K562 (cell line): ENCODE data around the gene GPS2. TPM values are rescaled to one million over a fixed set of nuclear protein-coding genes. Genes with fewer than 3 reads are reported as not detected.

ENCODE experiments used
- ATF4 ChIP-seq: fragments of 450-650 bp; formaldehyde crosslinking; IDR thresholded peaks from 2 replicates; pipeline ENCODE4 v1.4.0; 2022; ENCODE audit warnings: mild to moderate bottlenecking, moderate library complexity
- CBX3 ChIP-seq, 2 experiments: IDR thresholded peaks; 1 replicate in 1 of 2; 2 replicates in 1 of 2; pipeline ENCODE4 v1.6.1; 2012; ENCODE audit warnings: inconsistent platforms in 2 of 2, low read length in 2 of 2, borderline replicate concordance in 1 of 2, control low read depth in 1 of 2
- ETV1 ChIP-seq: fragments of 450-650 bp; conservative IDR thresholded peaks from 2 replicates; pipeline ENCODE4 v1.6.1; 2016; ENCODE audit warnings: missing genetic modification characterization, control low read depth, low read depth, missing compliant biosample characterization
- FOXJ2 ChIP-seq: fragments of 200-800 bp; sonication (Bioruptor generic); IDR thresholded peaks from 2 replicates; pipeline ENCODE4 v1.6.1; 2016; ENCODE audit warnings: missing genetic modification characterization, missing compliant biosample characterization
- GTF2E2 ChIP-seq: fragments of 200-800 bp; sonication (Bioruptor generic); IDR thresholded peaks from 2 replicates; pipeline ENCODE4 v1.6.1; 2016; ENCODE audit warnings: missing genetic modification characterization, missing compliant biosample characterization
- MAX ChIP-seq: sonication (generic); formaldehyde crosslinking; IDR thresholded peaks from 2 replicates; pipeline ENCODE4 v1.9.0; 2022; ENCODE audit warnings: mild to moderate bottlenecking, missing genetic modification reagents
- MTA2 ChIP-seq: fragments of 450-650 bp; IDR thresholded peaks from 2 replicates; pipeline ENCODE4 v1.6.1; 2016; ENCODE audit warnings: low read depth
- NFATC3 ChIP-seq: fragments of 450-650 bp; IDR thresholded peaks from 2 replicates; pipeline ENCODE4 v1.6.1; 2017; ENCODE audit warnings: mild to moderate bottlenecking
- PCBP2 ChIP-seq: fragments of 200-400 bp; formaldehyde crosslinking; IDR thresholded peaks from 2 replicates; pipeline ENCODE4 v1.6.1; 2018; ENCODE audit warnings: low read length, low read depth, mild to moderate bottlenecking, moderate library complexity; ENCODE audit not compliant: poor library complexity, severe bottlenecking
- RUNX1 ChIP-seq: sonication (generic); IDR thresholded peaks from 2 replicates; pipeline ENCODE4 v1.6.1; 2016; ENCODE audit warnings: antibody characterized with exemption, low read depth
- SIN3B ChIP-seq: fragments of 450-650 bp; IDR thresholded peaks from 2 replicates; pipeline ENCODE4 v1.6.1; 2017; ENCODE audit warnings: low read depth, mild to moderate bottlenecking, moderate library complexity
- SIRT6 ChIP-seq: IDR thresholded peaks from one replicate; pipeline ENCODE4 v1.6.1; 2012; ENCODE audit warnings: low read depth, mild to moderate bottlenecking, control low read depth, inconsistent platforms, low read length, moderate library complexity
- TCFL5 ChIP-seq: fragments of 250-450 bp; sonication (Bioruptor Pico); conservative IDR thresholded peaks from 2 replicates; pipeline ENCODE4 v1.6.1; 2021; ENCODE audit warnings: mild to moderate bottlenecking, moderate library complexity, matching md5 sums
- YY1 ChIP-seq, 3 experiments: IDR thresholded peaks; 2 replicates each; pipeline ENCODE4 v1.6.1; 2011; ENCODE audit warnings: low read length in 2 of 3, mild to moderate bottlenecking in 2 of 3, moderate library complexity in 2 of 3, borderline replicate concordance in 1 of 3, control low read depth in 1 of 3, low read depth in 1 of 3; ENCODE audit not compliant: insufficient read depth in 3 of 3, insufficient replicate concordance in 2 of 3, control insufficient read depth in 1 of 3, insufficient read length in 1 of 3; ENCODE audit errors: extremely low read depth in 1 of 3
- ZMIZ1 ChIP-seq, 2 experiments: fragments of 150-350 bp in 1 of 2; IDR thresholded peaks; 2 replicates each; pipeline ENCODE4 v1.6.1; 2012 to 2016; ENCODE audit warnings: low read depth in 2 of 2, low read length in 2 of 2, mild to moderate bottlenecking in 1 of 2, moderate library complexity in 1 of 2
- ZNF253 ChIP-seq: fragments of 250-450 bp; sonication (Bioruptor Pico); conservative IDR thresholded peaks from 2 replicates; pipeline ENCODE4 v1.6.1; 2021; ENCODE audit warnings: mild to moderate bottlenecking
- ZNF561 ChIP-seq: fragments of 450-650 bp; formaldehyde crosslinking; conservative IDR thresholded peaks from 2 replicates; pipeline ENCODE4 v1.4.0; 2020; ENCODE audit warnings: mild to moderate bottlenecking, moderate library complexity
- ZNF696 ChIP-seq: fragments of 250-450 bp; sonication (Bioruptor Pico); conservative IDR thresholded peaks from 2 replicates; pipeline ENCODE4 v1.4.0; 2020; ENCODE audit warnings: mild to moderate bottlenecking, moderate library complexity
- ZNF830 ChIP-seq: fragments of 250-450 bp; sonication (Bioruptor Pico); IDR thresholded peaks from 2 replicates; pipeline ENCODE4 v1.5.0; 2021; ENCODE audit warnings: mild to moderate bottlenecking
- polyA plus RNA-seq, 8 experiments: library from polyadenylated mRNA; depleted of rRNA in 4 of 8; stranded (reverse) in 5 of 8; unstranded in 3 of 8; fragments of >200 nt; fragmentation: Nextera tagmentation in 2 of 8; fragmentation: Illumina TruSeq in 1 of 8; extraction: Ambion mirVana in 2 of 8; extraction: Trizol in 1 of 8; gene quantifications; 2 replicates each; pipeline versions ENCODE4 v1.2.1 to v1.2.3, GENCODE V29; 2011 to 2014; ENCODE audit warnings: inconsistent platforms in 1 of 8, missing spikeins in 1 of 8
- total RNA-seq, 7 experiments: library from RNA; depleted of rRNA in 6 of 7; stranded (reverse); fragments of >200 nt in 6 of 7; fragmentation: Illumina TruSeq in 2 of 7; extraction: Trizol in 2 of 7; gene quantifications; 2 replicates each; pipeline versions ENCODE4 v1.2.1 to v1.2.3, GENCODE V29; 2011 to 2021; ENCODE audit warnings: low replicate concordance in 1 of 7

The GPS2 gene
- total and polyA plus RNA-seq, 9 of the 15 experiments (the other 6 are each of a cell fraction or from before 2014, with no cell fraction given), result 18.3 to 75.7 (median 37.0) TPM

GRCh38 chr17:7306911-7307685 lies 8.1 kb downstream of the GPS2 start, which contains the start of gene EIF5A (continued):
- TF ChIP-seq MAX (CRISPR knock-in tag) (peak; percentile 77), SIN3B (no peak), GTF2E2 (tag) (no peak), FOXJ2 (tag) (no peak), ZNF696 (no peak), ZNF561 (CRISPR knock-in tag) (no peak), TCFL5 (CRISPR knock-in tag) (no peak), MTA2 (no peak), NFATC3 (no peak), ZNF253 (CRISPR knock-in tag) (no peak), CBX3 (IDR thresholded peaks at IDR 0.05; ENCODE audit: borderline replicate concordance in 1 of 2, low read length in 2 of 2) (no peak), ATF4 (CRISPR knock-in tag) (no peak), ZNF830 (no peak), YY1 (IDR thresholded peaks at IDR 0.05; ENCODE audit: borderline replicate concordance in 1 of 3, control insufficient read depth in 1 of 3, extremely low read depth in 1 of 3, insufficient read depth in 3 of 3, insufficient read length in 1 of 3, insufficient replicate concordance in 2 of 3, low read depth in 1 of 3, low read length in 2 of 3) (peak in 2 of 3 experiments; percentile 69 to 86), SIRT6 (no peak), PCBP2 (no peak), ETV1 (tag) (no peak), RUNX1 (no peak), ZMIZ1 (IDR thresholded peaks at IDR 0.05; ENCODE audit: low read depth in 2 of 2, low read length in 2 of 2) (no peak)
